Measurements from ENCODE around the gene HECTD2. TPM values are rescaled to one million over a fixed set of nuclear protein-coding genes. Genes with fewer than 3 reads are reported as not detected.

Gene HECTD2
- total RNA-seq, result 3.7 and 3.9 TPM in 2 replicates

GRCh38 chr10:91409869-91410637 is at the start of gene HECTD2:
TSS of gene HECTD2 (plus strand) at chr10:91410344. CDS start at chr10:91410439, 95 bp downstream.

Other genes with a start within 250 kb of the HECTD2 start
- 13.0 and 21.8 TPM in 2 replicates for gene PCGF5, start 189.7 kb upstream of the HECTD2 start, total RNA-seq
- gene PPP1R3C, start 222.7 kb downstream of the HECTD2 start, total RNA-seq, result 12.7 and 22.5 TPM in 2 replicates

Data from myometrial cell (primary cell).